ENCODE results near the gene KDM3A. TPM values are rescaled to one million over a fixed set of nuclear protein-coding genes. Genes with fewer than 3 reads are reported as not detected.

KDM3A gene
- total RNA-seq, 1 donor from 2014 or later = 21.9 TPM

- TF ChIP-seq, protein P1, sequence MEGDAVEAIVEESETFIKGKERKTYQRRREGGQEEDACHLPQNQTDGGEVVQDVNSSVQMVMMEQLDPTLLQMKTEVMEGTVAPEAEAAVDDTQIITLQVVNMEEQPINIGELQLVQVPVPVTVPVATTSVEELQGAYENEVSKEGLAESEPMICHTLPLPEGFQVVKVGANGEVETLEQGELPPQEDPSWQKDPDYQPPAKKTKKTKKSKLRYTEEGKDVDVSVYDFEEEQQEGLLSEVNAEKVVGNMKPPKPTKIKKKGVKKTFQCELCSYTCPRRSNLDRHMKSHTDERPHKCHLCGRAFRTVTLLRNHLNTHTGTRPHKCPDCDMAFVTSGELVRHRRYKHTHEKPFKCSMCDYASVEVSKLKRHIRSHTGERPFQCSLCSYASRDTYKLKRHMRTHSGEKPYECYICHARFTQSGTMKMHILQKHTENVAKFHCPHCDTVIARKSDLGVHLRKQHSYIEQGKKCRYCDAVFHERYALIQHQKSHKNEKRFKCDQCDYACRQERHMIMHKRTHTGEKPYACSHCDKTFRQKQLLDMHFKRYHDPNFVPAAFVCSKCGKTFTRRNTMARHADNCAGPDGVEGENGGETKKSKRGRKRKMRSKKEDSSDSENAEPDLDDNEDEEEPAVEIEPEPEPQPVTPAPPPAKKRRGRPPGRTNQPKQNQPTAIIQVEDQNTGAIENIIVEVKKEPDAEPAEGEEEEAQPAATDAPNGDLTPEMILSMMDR (IDR thresholded peaks at IDR 0.05; ENCODE audit: insufficient read depth, low read length, poor library complexity, severe bottlenecking) = no peak
- no peaks in the 10 kb centered on the region for H3K36me3 ChIP-seq (ENCODE audit: control insufficient read depth, insufficient read depth, low read length)
- H3K27me3 ChIP-seq (ENCODE audit: control insufficient read depth, insufficient read depth, low read length) = no peaks in the 10 kb centered on the region
- DNase-seq (ENCODE audit: low read depth) = no peak
- H3K4me3 ChIP-seq (ENCODE audit: low read depth, low read length) = no peak overlapping the region
Measured at GRCh38 chr2:86500325-86501083, 59.3 kb downstream of the KDM3A start.

- TF ChIP-seq, protein P1 (IDR thresholded peaks at IDR 0.05; ENCODE audit: insufficient read depth, low read length, poor library complexity, severe bottlenecking) = no peak
- H3K4me3 ChIP-seq (ENCODE audit: low read depth, low read length) = no peak overlapping the region
- H3K36me3 ChIP-seq (ENCODE audit: control insufficient read depth, insufficient read depth, low read length) = peaks cover 4% of the 10 kb centered on the region
- no peak for DNase-seq (ENCODE audit: low read depth)
- no peaks in the 10 kb centered on the region for H3K27me3 ChIP-seq (ENCODE audit: control insufficient read depth, insufficient read depth, low read length)
Measured at GRCh38 chr2:86507600-86507999, 66.4 kb downstream of the KDM3A start.

- Histone ChIP-seq H3K4me3 (ENCODE audit: low read depth, low read length) (no peak overlapping the region), H3K36me3 (ENCODE audit: control insufficient read depth, insufficient read depth, low read length) (peaks cover 4% of the 10 kb centered on the region), H3K27me3 (ENCODE audit: control insufficient read depth, insufficient read depth, low read length) (no peaks in the 10 kb centered on the region)
- TF ChIP-seq, protein P1 (IDR thresholded peaks at IDR 0.05; ENCODE audit: insufficient read depth, low read length, poor library complexity, severe bottlenecking) = no peak
- DNase-seq (ENCODE audit: low read depth) = no peak
Measured at GRCh38 chr2:86510436-86510933, 69.3 kb downstream of the KDM3A start.

GRCh38 chr2:86512034-86512433, 70.9 kb downstream of the KDM3A start:
- Histone ChIP-seq H3K27me3 (ENCODE audit: control insufficient read depth, insufficient read depth, low read length) (no peaks in the 10 kb centered on the region), H3K4me3 (ENCODE audit: low read depth, low read length) (no peak overlapping the region), H3K36me3 (ENCODE audit: control insufficient read depth, insufficient read depth, low read length) (peaks cover 4% of the 10 kb centered on the region)
- TF ChIP-seq, protein P1 (IDR thresholded peaks at IDR 0.05; ENCODE audit: insufficient read depth, low read length, poor library complexity, severe bottlenecking) = no peak
- no peak for DNase-seq (ENCODE audit: low read depth)

- TF ChIP-seq, protein P1 (IDR thresholded peaks at IDR 0.05; ENCODE audit: insufficient read depth, low read length, poor library complexity, severe bottlenecking) = no peak
- Histone ChIP-seq H3K27me3 (ENCODE audit: control insufficient read depth, insufficient read depth, low read length) (no peaks in the 10 kb centered on the region), H3K36me3 (ENCODE audit: control insufficient read depth, insufficient read depth, low read length) (peaks cover 4% of the 10 kb centered on the region), H3K4me3 (ENCODE audit: low read depth, low read length) (no peak overlapping the region)
- DNase-seq (ENCODE audit: low read depth) = no peak
Measured at GRCh38 chr2:86512892-86513291, 71.7 kb downstream of the KDM3A start.
